ENCODE results near the gene NDUFAF4.

Gene NDUFAF4

DNA sequence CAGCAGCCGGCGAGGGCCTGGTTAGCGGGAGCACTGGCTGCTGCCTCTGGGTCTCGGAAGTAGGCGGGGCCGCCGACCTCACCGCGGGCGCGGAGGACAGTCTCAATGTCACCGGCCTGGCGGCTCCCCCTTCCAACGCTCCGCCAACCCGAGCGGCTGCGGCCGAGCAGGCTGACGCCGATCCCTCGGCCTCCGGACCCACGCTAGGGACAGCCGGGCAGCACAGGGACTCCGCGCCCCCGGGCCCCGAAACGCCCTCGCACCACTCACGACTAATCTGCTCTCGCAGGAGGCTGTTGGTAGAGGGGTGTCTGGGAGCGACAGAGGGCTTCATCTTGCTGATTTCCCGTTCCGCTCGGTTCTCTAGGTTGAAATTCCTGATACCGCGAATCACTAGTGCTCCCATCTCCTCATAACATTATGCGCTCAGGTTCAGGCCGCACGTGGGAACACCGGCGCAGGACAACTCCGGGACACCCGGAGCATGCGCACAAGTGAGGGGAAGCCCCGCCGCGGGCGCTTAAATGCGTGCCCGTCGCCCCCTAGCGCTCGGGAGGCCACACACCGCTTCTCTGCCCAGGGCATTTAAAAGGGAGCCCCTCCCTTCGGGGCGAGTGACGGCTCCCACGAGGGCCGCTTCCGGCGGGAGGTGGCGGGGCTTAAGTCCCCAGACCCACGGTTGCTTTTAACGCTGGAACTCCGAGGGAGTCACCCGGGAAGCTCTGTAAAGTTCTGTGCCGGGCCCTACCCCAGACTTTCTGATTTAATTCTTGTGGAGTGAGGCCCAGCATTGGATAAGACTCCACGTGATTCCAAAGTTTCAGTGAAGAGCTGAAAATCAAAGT lies at the start of gene NDUFAF4:
TSS of gene NDUFAF4 (minus strand) at position 496 of the 845 bp plus-strand sequence. CDS start at position 406, 90 bp downstream.
- FAIRE-seq = no peak

GRCh38 chr6:96947055-96947454 lies 49.4 kb upstream of the NDUFAF4 start:
- no peak for DNase-seq (ENCODE audit: low spot score)
- no peak for FAIRE-seq

More for the DNA sequence above, at the start of gene NDUFAF4:
- DNase-seq (ENCODE audit: low spot score) = peak; percentile 89

DNA sequence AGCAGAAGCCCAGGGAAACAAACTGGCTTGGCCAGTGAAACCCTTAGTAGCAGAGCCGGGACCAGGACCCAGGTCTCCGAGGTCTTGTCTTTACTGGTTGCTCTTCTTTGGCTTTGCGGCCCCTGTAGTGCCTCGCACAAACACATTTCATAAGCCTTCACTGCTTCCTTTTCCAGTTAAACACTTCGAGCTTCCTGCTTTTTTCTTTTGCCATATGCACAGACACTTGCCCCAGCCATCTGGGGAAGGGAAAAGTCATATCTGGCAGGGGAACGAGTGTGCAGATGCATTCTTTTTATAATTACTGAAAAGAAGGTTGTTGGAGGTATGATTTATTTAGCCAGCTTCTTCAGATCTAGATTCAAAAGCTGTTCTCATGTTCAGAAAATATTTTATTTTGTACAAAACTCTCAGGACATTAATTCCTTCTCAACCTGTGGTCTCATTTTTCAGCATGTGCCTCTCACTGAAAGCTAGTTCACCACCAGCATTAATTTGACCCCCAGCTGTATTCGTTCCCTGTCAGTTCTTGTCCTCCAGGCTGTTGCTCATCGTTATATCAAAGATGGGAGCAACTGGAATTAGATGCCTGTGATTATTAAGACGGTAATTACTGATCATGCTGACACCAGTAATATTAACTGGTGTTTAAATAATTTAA lies 46.0 kb upstream of the NDUFAF4 start:
- no peak for FAIRE-seq
- DNase-seq (ENCODE audit: low spot score) = no peak

- no peak for DNase-seq (ENCODE audit: low spot score)
- FAIRE-seq = no peak
Measured at GRCh38 chr6:96942676-96943075, 45.0 kb upstream of the NDUFAF4 start.

DNA sequence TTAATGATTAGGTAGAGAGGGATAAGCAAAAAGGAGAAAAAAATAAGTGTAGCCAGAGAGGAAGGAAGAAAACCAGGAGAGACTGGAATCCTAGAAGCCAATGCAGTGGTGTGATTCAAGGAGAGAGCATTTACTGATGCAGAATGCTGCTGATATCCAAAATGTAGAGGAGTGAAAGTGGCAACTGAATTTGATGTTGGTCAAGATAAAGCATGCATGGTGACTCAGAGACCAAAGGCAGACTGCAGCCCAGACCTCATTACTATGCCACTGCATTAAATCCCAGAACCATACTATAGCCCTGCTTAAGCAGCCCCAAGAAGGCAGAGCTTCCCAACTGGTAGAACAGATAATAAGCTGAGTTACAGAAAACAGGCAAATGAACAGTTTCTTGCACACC lies 42.6 kb upstream of the NDUFAF4 start:
- DNase-seq (ENCODE audit: low spot score) (no peak), FAIRE-seq (no peak)

GRCh38 chr6:96939007-96939805 lies 41.5 kb upstream of the NDUFAF4 start:
- DNase-seq (ENCODE audit: low spot score) = peak; percentile 47
- no peak for FAIRE-seq

- FAIRE-seq = no peak
Measured at GRCh38 chr6:96934087-96934486, 36.4 kb upstream of the NDUFAF4 start.

DNA sequence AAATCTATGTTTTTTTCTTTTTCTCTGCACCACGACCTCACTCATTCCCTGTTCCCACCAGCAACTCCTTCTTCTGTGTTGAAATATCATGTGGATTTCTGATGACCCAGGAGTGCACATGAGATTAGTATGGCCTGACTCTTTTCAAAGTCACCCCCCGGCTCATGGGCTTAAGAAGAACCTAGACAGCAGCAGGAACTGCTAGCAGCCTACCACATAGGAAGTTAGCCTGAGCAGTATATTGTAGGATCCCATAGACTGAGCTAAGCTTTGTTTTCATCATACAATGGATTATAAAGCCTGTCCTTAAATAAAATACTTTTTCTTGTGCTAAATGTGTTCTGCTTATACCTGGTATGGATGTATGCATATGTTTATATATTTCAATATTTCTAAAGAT lies 33.5 kb upstream of the NDUFAF4 start:
- no peak for FAIRE-seq

More at GRCh38 chr6:96934087-96934486, 36.4 kb upstream of the NDUFAF4 start:
- DNase-seq (ENCODE audit: low spot score) = no peak

GRCh38 chr6:96929741-96930140 lies 32.0 kb upstream of the NDUFAF4 start:
- no peak for FAIRE-seq
- DNase-seq (ENCODE audit: low spot score) = no peak

More for the DNA sequence above, 33.5 kb upstream of the NDUFAF4 start:
- DNase-seq (ENCODE audit: low spot score) = no peak

DNA sequence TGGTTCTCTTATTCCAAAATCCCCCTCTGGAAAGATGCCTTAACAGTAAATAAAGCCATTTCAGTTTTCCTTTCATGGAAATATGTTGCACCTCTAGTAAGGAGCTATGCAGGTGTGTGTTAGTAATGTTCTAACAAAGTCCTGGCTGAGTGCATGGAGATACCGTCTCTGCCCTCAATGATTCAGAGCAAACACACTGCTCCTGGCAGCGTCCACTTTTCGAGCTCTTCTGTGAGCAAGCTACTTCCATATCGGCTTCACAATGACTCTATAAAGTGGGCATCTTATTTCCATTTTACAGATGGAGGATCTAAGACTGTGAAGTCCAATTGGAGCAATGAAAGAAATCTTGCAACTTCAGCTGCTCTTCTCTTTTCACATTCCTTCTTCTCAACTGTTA lies 30.0 kb upstream of the NDUFAF4 start:
- FAIRE-seq = no peak
- DNase-seq (ENCODE audit: low spot score) = no peak

DNA sequence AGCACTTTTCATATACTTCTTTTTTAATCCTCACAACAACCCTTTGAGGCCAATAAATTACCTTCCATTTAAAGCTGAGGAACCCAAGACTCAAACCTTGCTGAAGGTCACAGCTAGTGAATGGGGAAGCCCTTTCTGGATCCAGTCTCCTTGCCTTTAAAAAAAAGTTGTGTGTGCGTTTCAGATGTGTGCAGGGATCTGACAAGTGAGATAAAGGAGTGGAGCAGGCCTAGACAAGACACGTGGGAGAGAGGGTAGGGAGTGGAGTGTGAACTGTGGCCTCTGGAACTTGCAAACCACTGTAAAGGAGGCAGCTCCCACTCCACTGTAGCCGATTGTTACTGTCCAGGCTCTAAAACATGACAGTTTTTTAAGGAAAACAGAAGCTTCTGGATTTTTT lies 28.7 kb upstream of the NDUFAF4 start:
- FAIRE-seq (no peak), DNase-seq (ENCODE audit: low spot score) (no peak)

DNA sequence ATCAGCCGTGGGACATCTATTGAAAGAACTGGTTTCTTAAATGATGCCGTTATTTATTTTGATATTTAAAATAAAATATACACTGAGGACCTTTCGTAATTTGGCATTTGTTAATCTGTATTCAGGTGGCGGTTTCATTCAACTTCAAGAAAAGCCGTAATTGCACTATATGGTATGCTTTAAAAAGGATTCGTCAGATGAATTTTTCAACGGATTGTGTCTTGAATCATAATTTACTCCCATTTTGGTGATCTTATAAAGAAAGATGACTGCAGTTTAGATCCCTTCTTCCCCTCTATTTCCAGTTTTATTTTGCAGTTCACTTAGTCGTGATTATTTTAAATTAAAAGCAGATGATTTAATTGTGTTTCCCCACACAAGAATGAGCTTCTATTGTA lies 27.6 kb upstream of the NDUFAF4 start:
- FAIRE-seq = no peak
- no peak for DNase-seq (ENCODE audit: low spot score)

DNA sequence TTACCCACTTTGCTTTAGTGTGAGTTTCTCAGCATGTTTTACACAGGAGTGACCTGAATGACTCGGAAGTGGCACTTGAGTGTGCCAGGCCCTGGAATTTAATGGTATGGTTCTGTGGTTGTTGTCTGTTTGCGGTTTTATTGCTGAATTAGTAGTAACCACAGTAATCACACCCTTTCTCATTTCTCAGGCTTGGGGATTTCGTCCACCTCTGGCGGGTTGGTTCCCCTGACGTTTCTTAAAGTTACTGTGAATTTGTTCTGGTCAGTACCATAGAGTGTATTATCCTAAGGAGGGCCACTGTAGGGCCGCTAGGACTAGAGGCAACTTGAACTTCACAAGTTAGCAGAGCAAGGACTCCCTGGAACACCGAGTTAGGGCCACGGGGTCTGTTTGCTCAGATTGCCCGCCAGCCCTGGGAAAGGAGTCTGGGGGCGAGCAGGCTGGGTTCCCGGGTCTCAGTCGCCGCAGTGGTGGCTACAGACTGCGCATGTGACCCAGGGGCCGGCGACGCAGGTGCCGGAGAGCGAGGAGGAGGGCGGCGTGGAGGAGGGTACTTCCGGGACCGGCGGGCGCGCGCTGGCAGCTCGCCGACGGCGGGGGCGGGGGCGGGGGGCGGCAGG lies 26.3 kb upstream of the NDUFAF4 start:
- FAIRE-seq = no peak
- no peak for DNase-seq (ENCODE audit: low spot score)

- no peak for DNase-seq (ENCODE audit: low spot score)
- no peak for FAIRE-seq
Measured at GRCh38 chr6:96923400-96923799, 25.7 kb upstream of the NDUFAF4 start.

- DNase-seq (ENCODE audit: low spot score) = no peak
- no peak for FAIRE-seq
Measured at GRCh38 chr6:96917098-96917497, 19.4 kb upstream of the NDUFAF4 start.

GRCh38 chr6:96913621-96914020 lies 15.9 kb upstream of the NDUFAF4 start:
- FAIRE-seq (no peak), DNase-seq (ENCODE audit: low spot score) (no peak)

GRCh38 chr6:96911751-96912150 lies 14.1 kb upstream of the NDUFAF4 start:
- no peak for DNase-seq (ENCODE audit: low spot score)
- FAIRE-seq = no peak

GRCh38 chr6:96911171-96911570 lies 13.5 kb upstream of the NDUFAF4 start:
- DNase-seq (ENCODE audit: low spot score) = no peak
- no peak for FAIRE-seq

- DNase-seq (ENCODE audit: low spot score) (no peak), FAIRE-seq (no peak)
Measured at GRCh38 chr6:96909811-96910210, 12.1 kb upstream of the NDUFAF4 start.

GRCh38 chr6:96907498-96907897 lies 9.8 kb upstream of the NDUFAF4 start:
- FAIRE-seq = no peak
- no peak for DNase-seq (ENCODE audit: low spot score)

GRCh38 chr6:96900873-96901272 lies 3.2 kb upstream of the NDUFAF4 start:
- DNase-seq (ENCODE audit: low spot score) (no peak), FAIRE-seq (no peak)
